DND-41 (cell line): ENCODE measurements around the gene GZF1.

Experiments
- ATAC-seq: fragments of 200-7000 bp; cut with Tn5 transposase; 3 replicates; pipeline ENCODE4 v1.9.1; 2021; ENCODE audit warnings: low read depth; ENCODE audit not compliant: insufficient read depth
- DNase-seq: peaks from one replicate; pipeline ENCODE4 v3.0.0-alpha.2; 2020
- H2AFZ ChIP-seq: 2 replicates; pipeline ENCODE4 v1.6.0; 2012; ENCODE audit warnings: low read depth, low read length
- H3K27ac ChIP-seq: 2 replicates; pipeline ENCODE4 v1.5.1; 2012; ENCODE audit warnings: low read length, inconsistent platforms
- H3K27me3 ChIP-seq: fragments of 200-600 bp; sonication (generic); 2 replicates; pipeline ENCODE4 v1.6.0; 2012; ENCODE audit warnings: low read length, mild to moderate bottlenecking, inconsistent platforms; ENCODE audit not compliant: insufficient read depth, poor library complexity
- H3K36me3 ChIP-seq: 2 replicates; pipeline ENCODE4 v1.5.1; 2012; ENCODE audit warnings: low read length, inconsistent platforms; ENCODE audit not compliant: insufficient read depth
- H3K4me1 ChIP-seq: 2 replicates; pipeline ENCODE4 v1.5.1; 2012; ENCODE audit warnings: mild to moderate bottlenecking, low read length; ENCODE audit not compliant: insufficient read depth
- H3K4me2 ChIP-seq: 2 replicates; pipeline ENCODE4 v1.6.0; 2012; ENCODE audit warnings: mild to moderate bottlenecking, moderate library complexity, low read length, inconsistent platforms; ENCODE audit not compliant: insufficient read depth
- H3K4me3 ChIP-seq, 2 experiments: fragments of 200-600 bp in 1 of 2; shearing (Covaris generic) in 1 of 2; 2 replicates each; pipeline ENCODE4 v1.5.1; 2012 to 2016; ENCODE audit warnings: inconsistent platforms in 2 of 2, low read length in 2 of 2, mild to moderate bottlenecking in 2 of 2, low read depth in 1 of 2, moderate library complexity in 1 of 2
- H3K79me2 ChIP-seq: 2 replicates; pipeline ENCODE4 v1.6.0; 2012; ENCODE audit warnings: low read length, inconsistent platforms; ENCODE audit not compliant: insufficient read depth
- H3K9ac ChIP-seq: 2 replicates; pipeline ENCODE4 v1.6.0; 2012; ENCODE audit warnings: low read depth, mild to moderate bottlenecking, inconsistent platforms, low read length, moderate library complexity
- H3K9me3 ChIP-seq: 2 replicates; pipeline ENCODE4 v1.5.1; 2012; ENCODE audit warnings: low read length, moderate library complexity, mild to moderate bottlenecking, inconsistent platforms; ENCODE audit not compliant: insufficient read depth, severe bottlenecking
- H4K20me1 ChIP-seq: 2 replicates; pipeline ENCODE4 v1.6.0; 2012; ENCODE audit warnings: low read length; ENCODE audit not compliant: insufficient read depth
- CTCF ChIP-seq: IDR thresholded peaks from 2 replicates; pipeline ENCODE4 v1.5.1; 2012; ENCODE audit warnings: borderline replicate concordance, low read length, moderate library complexity, mild to moderate bottlenecking; ENCODE audit not compliant: poor library complexity, severe bottlenecking; ENCODE audit errors: extremely low read depth
- EZH2 ChIP-seq: IDR thresholded peaks from 3 replicates; pipeline ENCODE4 v1.6.1; 2012; ENCODE audit warnings: borderline replicate concordance, low read depth, mild to moderate bottlenecking, moderate library complexity, low read length, inconsistent platforms; ENCODE audit not compliant: severe bottlenecking

The GZF1 gene

GRCh38 chr20:23408957-23409356 lies 47.0 kb downstream of the GZF1 start:
- DNase-seq (no peak), ATAC-seq (no peak)
- Histone ChIP-seq H3K9ac (no peak overlapping the region), H3K9me3 (no peaks in the 10 kb centered on the region), H4K20me1 (peaks cover 40% of the 10 kb centered on the region), H3K4me2 (no peak overlapping the region), H3K27ac (no peak overlapping the region), H3K36me3 (no peaks in the 10 kb centered on the region), H3K27me3 (no peaks in the 10 kb centered on the region), H3K4me1 (no peaks in the 10 kb centered on the region), H3K79me2 (peaks cover 97% of the 10 kb centered on the region), H3K4me3 (no peak overlapping the region), H2AFZ (no peak overlapping the region)
- no peak for TF ChIP-seq CTCF
- no peak for TF ChIP-seq EZH2

GRCh38 chr20:23409800-23410199 lies 47.8 kb downstream of the GZF1 start:
- peaks cover 33% of the 10 kb centered on the region; the same call in 1 of the 2 replicates for H4K20me1 ChIP-seq
- ATAC-seq (no peak), DNase-seq (no peak)
- H3K36me3 ChIP-seq, result no peaks in the 10 kb centered on the region
- no peak overlapping the region for H3K4me3 ChIP-seq
- H2AFZ ChIP-seq, result no peak overlapping the region
- no peak overlapping the region for H3K9ac ChIP-seq
- no peaks in the 10 kb centered on the region for H3K27me3 ChIP-seq
- H3K9me3 ChIP-seq, result no peaks in the 10 kb centered on the region
- H3K4me2 ChIP-seq, result no peak overlapping the region
- H3K79me2 ChIP-seq, result peaks cover 97% of the 10 kb centered on the region
- no peak for TF ChIP-seq CTCF
- TF ChIP-seq EZH2, result no peak
- no peaks in the 10 kb centered on the region for H3K4me1 ChIP-seq
- H3K27ac ChIP-seq, result no peak overlapping the region

- Histone ChIP-seq H3K4me1 (no peaks in the 10 kb centered on the region), H3K27ac (no peak overlapping the region)
- no peak for ATAC-seq
Observed at GRCh38 chr20:23410916-23411695, 49.1 kb downstream of the GZF1 start.

More at GRCh38 chr20:23410916-23411695, 49.1 kb downstream of the GZF1 start:
- H3K36me3 ChIP-seq, result no peaks in the 10 kb centered on the region
- TF ChIP-seq EZH2, result no peak
- no peak for TF ChIP-seq CTCF
- no peak overlapping the region for H3K4me2 ChIP-seq
- no peak overlapping the region for H2AFZ ChIP-seq
- H3K9me3 ChIP-seq, result no peaks in the 10 kb centered on the region
- H3K27me3 ChIP-seq, result no peaks in the 10 kb centered on the region
- peaks cover 96% of the 10 kb centered on the region for H3K79me2 ChIP-seq
- H3K9ac ChIP-seq, result no peak overlapping the region
- no peak for DNase-seq
- no peak overlapping the region for H3K4me3 ChIP-seq
- peaks cover 38% of the 10 kb centered on the region; the same call in 1 of the 2 replicates for H4K20me1 ChIP-seq
